Measurements from ENCODE around the gene ZC3H15.
"Not testable (repeated sequence)": the region's sequence is repeated elsewhere in the genome, so short reads cannot be mapped to it uniquely, and the experiment has no call there.

Gene ZC3H15

GRCh38 chr2:186496401-186496800 is 10.3 kb downstream of the ZC3H15 start:
- FAIRE-seq = no peak

- no peak for FAIRE-seq
Measured at GRCh38 chr2:186497928-186498327, 11.9 kb downstream of the ZC3H15 start.

GRCh38 chr2:186498834-186499233 is 12.8 kb downstream of the ZC3H15 start:
- FAIRE-seq = no peak

GRCh38 chr2:186503827-186504606 is 18.0 kb downstream of the ZC3H15 start:
- FAIRE-seq = peak; percentile 94

- no peak for FAIRE-seq
Measured at GRCh38 chr2:186508263-186508662, 22.2 kb downstream of the ZC3H15 start.

GRCh38 chr2:186515376-186515775 is 29.3 kb downstream of the ZC3H15 start:
- FAIRE-seq = no peak

GRCh38 chr2:186516396-186516795 is 30.3 kb downstream of the ZC3H15 start:
- FAIRE-seq = no peak

GRCh38 chr2:186517090-186517489 is 31.0 kb downstream of the ZC3H15 start:
- no peak for FAIRE-seq

- FAIRE-seq = no peak
Measured at GRCh38 chr2:186518291-186518690, 32.2 kb downstream of the ZC3H15 start.

- FAIRE-seq = no peak
Measured at GRCh38 chr2:186518945-186519344, 32.9 kb downstream of the ZC3H15 start.

- not testable (repeated sequence) for FAIRE-seq
Measured at GRCh38 chr2:186521570-186522153, 35.6 kb downstream of the ZC3H15 start.

- no peak for FAIRE-seq
Measured at GRCh38 chr2:186522450-186522849, 36.4 kb downstream of the ZC3H15 start.

GRCh38 chr2:186523791-186524190 is 37.7 kb downstream of the ZC3H15 start:
- FAIRE-seq = no peak

GRCh38 chr2:186526281-186526680 is 40.2 kb downstream of the ZC3H15 start:
- no peak for FAIRE-seq

GRCh38 chr2:186530314-186530713 is 44.3 kb downstream of the ZC3H15 start:
- no peak for FAIRE-seq

- FAIRE-seq = no peak
Measured at GRCh38 chr2:186531257-186531775, 45.3 kb downstream of the ZC3H15 start.

- no peak for FAIRE-seq
Measured at GRCh38 chr2:186532891-186533290, 46.8 kb downstream of the ZC3H15 start.

GRCh38 chr2:186533717-186534116 is 47.7 kb downstream of the ZC3H15 start:
- no peak for FAIRE-seq

GRCh38 chr2:186534406-186534805 is 48.3 kb downstream of the ZC3H15 start:
- FAIRE-seq = no peak

- FAIRE-seq = no peak
Measured at GRCh38 chr2:186535861-186536260, 49.8 kb downstream of the ZC3H15 start.

GRCh38 chr2:186537019-186537418 is 51.0 kb downstream of the ZC3H15 start:
- no peak for FAIRE-seq

- no peak for FAIRE-seq
Measured at GRCh38 chr2:186540941-186541340, 54.9 kb downstream of the ZC3H15 start.

- no peak for FAIRE-seq
Measured at GRCh38 chr2:186542002-186542401, 55.9 kb downstream of the ZC3H15 start.

GRCh38 chr2:186543561-186544131 is 57.6 kb downstream of the ZC3H15 start:
- FAIRE-seq = peak; percentile 21
